HG03175 (cell line): ENCODE data around the gene EDEM1.
"Not testable (repeated sequence)": the region's sequence is repeated elsewhere in the genome, so short reads cannot be mapped to it uniquely, and the experiment has no call there.

Experiments
- ATAC-seq: cut with Tn5 transposase; IDR thresholded peaks from one replicate; pipeline ENCODE4 v1.9.1; 2021; ENCODE audit warnings: mild to moderate bottlenecking, moderate library complexity; ENCODE audit not compliant: unreplicated experiment

The EDEM1 gene

GRCh38 chr3:5187156-5187919 lies at the start of gene EDEM1:
TSS of gene EDEM1 (plus strand) at chr3:5187707. CDS start at chr3:5187806, 99 bp downstream.
- ATAC-seq: peak; percentile 86

- ATAC-seq: no peak
These were observed 49.1 kb upstream of the EDEM1 start for GRCh38 chr3:5138214-5138981.

GRCh38 chr3:5140230-5140621 lies 47.3 kb upstream of the EDEM1 start:
- ATAC-seq: peak; percentile 29

GRCh38 chr3:5140839-5141238 lies 46.7 kb upstream of the EDEM1 start:
- no peak for ATAC-seq

GRCh38 chr3:5141760-5142159 lies 45.7 kb upstream of the EDEM1 start:
- ATAC-seq: no peak

- ATAC-seq: no peak
These were observed 44.0 kb upstream of the EDEM1 start for GRCh38 chr3:5143464-5143863.

GRCh38 chr3:5144316-5144994 lies 43.1 kb upstream of the EDEM1 start:
- ATAC-seq: no peak

- ATAC-seq: no peak
These were observed 42.4 kb upstream of the EDEM1 start for GRCh38 chr3:5145120-5145519.

- not testable (repeated sequence) for ATAC-seq
These were observed 40.4 kb upstream of the EDEM1 start for GRCh38 chr3:5147152-5147551.

- ATAC-seq: no peak
These were observed 38.1 kb upstream of the EDEM1 start for GRCh38 chr3:5149306-5149880.

GRCh38 chr3:5151586-5151985 lies 35.9 kb upstream of the EDEM1 start:
- ATAC-seq: no peak

- ATAC-seq: no peak
These were observed 34.4 kb upstream of the EDEM1 start for GRCh38 chr3:5153074-5153473.

- ATAC-seq: no peak
These were observed 32.3 kb upstream of the EDEM1 start for GRCh38 chr3:5155241-5155640.

GRCh38 chr3:5160321-5160720 lies 27.2 kb upstream of the EDEM1 start:
- ATAC-seq: no peak

- ATAC-seq: no peak
These were observed 26.3 kb upstream of the EDEM1 start for GRCh38 chr3:5160940-5161858.

- ATAC-seq: no peak
These were observed 25.4 kb upstream of the EDEM1 start for GRCh38 chr3:5162102-5162501.

- no peak for ATAC-seq
These were observed 21.8 kb upstream of the EDEM1 start for GRCh38 chr3:5165698-5166097.

- ATAC-seq: no peak
These were observed 20.7 kb upstream of the EDEM1 start for GRCh38 chr3:5166846-5167245.

GRCh38 chr3:5168110-5168509 lies 19.4 kb upstream of the EDEM1 start:
- no peak for ATAC-seq

GRCh38 chr3:5169807-5170206 lies 17.7 kb upstream of the EDEM1 start:
- ATAC-seq: no peak
